HG03439 (cell line): ENCODE measurements around the gene DIP2C.
"Not testable (repeated sequence)": the region's sequence is repeated elsewhere in the genome, so short reads cannot be mapped to it uniquely, and the experiment has no call there.

ENCODE experiments used
- ATAC-seq: cut with Tn5 transposase; IDR thresholded peaks from one replicate; pipeline ENCODE4 v1.9.1; 2021; ENCODE audit warnings: mild to moderate bottlenecking, moderate library complexity; ENCODE audit not compliant: unreplicated experiment

DIP2C gene

GRCh38 chr10:615583-616152 lies 73.8 kb downstream of the DIP2C start:
- ATAC-seq, result no peak

DNA sequence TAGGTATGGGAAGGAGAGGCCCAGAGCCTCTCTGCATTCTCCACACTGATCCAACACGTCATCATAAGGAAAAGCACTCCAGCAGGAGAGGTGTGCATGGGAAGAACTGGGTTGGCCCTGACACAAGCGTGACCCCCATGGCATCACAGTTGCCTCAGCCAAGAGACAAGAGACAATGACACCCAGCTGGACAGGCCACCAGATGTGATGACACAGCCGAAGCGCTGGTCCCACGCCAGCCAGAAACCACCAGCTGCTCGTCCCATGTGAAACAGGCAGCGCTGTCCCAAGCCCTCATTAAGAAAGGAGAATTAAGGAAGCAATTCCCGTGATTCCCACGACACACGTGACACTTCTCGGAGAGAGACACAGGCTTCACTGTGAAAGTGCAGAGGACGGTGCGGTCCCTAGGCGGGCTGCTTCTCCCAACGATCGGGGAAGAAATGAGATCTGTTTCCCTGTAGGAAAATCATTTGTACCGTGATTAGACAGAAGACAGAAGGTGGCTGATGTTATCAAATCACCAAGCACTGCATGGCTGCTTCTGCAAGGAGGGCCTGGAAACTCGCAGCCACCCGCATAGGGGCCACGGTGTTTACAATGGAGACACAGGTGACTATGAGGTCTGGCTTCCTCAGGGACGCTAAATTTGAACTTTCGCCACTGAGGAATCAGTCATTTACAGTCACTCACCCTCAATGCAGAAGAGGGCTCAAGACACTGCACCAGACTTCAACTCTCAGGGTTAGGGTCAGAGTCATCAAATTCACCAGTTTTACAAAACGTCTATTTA lies 74.5 kb downstream of the DIP2C start:
- no peak for ATAC-seq

- ATAC-seq, result no peak
Measured at GRCh38 chr10:614139-614711, 75.2 kb downstream of the DIP2C start.

GRCh38 chr10:613271-614138 lies 76.0 kb downstream of the DIP2C start:
- ATAC-seq, result no peak

- no peak for ATAC-seq
Measured at GRCh38 chr10:612696-613095, 76.8 kb downstream of the DIP2C start.

- not testable (repeated sequence) for ATAC-seq
Measured at GRCh38 chr10:610642-611305, 78.7 kb downstream of the DIP2C start.

DNA sequence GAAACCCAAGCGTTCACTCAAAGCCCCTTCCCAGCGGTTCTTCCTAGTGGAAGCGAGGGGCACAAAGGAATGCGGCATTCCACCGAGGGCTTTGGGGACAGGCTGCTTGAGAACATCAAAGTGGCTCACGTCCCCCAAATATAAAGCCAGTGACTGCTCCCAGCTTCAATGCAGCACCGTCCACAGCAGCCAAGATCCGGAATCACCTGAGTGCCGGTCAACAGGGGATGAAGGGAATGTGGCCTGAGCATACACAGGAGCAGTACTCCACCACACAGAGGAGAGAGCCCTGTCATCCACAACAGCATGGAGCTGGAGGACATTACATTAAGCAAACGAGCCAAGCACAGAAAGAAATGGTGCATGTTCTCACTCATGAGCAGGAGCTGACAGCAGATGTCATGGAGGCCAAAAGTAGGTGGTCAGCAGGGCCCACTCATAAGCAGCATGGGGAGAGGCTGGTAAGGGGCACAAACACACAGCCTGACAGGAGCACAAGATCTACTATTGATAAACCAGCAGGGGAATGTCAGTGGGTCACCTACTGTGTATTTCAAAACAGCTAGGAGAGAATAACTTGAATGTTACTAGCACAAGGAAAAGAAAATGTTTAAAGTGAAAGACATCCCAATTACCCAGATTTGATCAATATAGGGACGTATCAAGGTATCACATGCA lies 79.5 kb downstream of the DIP2C start:
- ATAC-seq, result no peak

DNA sequence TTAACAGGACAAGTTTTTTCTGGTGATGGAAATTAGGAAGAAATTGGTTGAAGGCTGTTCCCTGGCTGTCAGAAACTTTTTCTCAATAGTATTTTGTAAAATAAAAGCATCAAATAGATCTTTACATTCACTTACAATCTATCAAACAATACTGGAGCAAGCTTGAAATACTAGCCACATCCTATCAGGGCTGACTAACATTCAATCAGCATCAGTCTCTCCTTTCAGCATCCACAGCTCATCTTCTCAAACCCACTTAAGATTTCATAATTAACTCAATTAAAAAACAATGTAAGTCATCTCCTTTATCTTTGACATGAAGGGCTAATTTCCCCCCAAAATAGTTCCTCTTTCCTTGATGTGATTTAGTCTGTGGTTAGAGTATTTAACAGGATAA lies 80.2 kb downstream of the DIP2C start:
- no peak for ATAC-seq

GRCh38 chr10:608331-609261 lies 80.9 kb downstream of the DIP2C start:
- no peak for ATAC-seq

DNA sequence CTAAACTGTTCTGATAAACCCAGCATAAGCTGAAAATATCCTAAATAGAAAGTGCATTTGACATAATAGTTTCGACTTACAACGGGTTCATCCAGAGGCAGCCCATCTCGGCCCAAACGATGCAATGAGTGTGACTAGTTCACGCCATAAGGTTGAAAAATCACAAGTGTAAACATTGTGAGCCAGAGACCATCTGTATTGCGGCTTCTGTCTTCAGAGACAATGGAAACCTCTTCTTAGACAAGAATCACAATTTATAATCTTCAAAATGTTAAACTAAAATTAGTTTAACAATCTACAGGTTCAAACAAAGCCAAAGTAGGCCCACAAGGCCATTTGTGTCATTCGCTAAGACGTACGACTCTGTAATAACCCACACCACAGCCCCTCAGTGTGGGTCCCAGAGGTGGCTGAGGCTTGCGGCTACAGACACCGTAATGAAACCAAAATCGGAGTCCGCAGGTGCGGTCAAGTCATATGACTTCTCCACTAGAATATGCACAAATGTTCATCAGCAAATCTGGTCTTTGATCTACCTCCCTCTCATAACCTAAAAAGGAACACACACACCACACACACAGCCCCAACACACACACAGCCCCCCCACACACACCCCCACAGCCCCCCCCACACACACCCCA lies 81.8 kb downstream of the DIP2C start:
- no peak for ATAC-seq

- ATAC-seq, result no peak
Measured at GRCh38 chr10:606762-607544, 82.5 kb downstream of the DIP2C start.

- no peak for ATAC-seq
Measured at GRCh38 chr10:605632-606325, 83.7 kb downstream of the DIP2C start.

DNA sequence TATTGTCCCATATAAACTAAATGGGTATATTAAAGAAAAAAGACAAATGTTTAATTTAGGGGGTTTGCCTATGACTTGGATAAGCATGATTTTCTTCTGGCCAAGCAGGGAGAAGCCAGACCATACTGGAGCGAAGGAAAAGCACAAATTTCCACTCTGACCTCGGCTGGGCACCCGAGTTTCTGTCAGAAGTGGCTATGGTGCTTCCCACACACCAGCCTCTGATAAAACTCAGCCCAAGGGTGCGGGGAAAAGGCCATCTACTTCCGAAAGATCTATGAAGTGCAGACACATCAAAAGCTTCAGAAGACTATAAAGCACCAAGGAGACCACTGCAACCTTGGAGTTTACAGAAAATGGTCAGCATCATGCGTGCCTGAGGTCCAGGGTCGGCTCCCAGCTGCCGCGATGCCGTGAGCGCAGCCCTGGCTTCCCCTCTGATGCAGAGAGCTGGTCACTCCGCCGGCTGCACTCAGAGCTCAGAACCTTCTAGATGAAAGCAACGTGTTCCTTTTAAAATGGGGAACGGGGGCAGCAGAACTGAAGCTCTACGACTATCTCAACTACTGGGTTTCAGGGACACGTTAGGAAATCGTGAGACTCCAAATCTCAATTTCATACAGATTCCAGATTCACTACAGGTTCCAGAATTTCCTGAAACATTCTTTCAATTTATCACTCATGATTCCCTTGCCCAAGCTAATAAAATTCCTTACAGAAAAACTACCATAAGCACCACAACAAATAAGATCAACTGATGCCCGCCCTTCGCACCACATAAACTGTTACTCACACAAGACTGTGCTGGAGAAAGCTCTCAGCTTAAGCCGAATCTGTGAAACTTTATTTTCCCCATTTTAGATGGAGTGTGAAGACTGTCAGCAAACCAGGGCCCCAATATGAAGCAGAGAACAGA lies 84.5 kb downstream of the DIP2C start:
- ATAC-seq, result no peak

DNA sequence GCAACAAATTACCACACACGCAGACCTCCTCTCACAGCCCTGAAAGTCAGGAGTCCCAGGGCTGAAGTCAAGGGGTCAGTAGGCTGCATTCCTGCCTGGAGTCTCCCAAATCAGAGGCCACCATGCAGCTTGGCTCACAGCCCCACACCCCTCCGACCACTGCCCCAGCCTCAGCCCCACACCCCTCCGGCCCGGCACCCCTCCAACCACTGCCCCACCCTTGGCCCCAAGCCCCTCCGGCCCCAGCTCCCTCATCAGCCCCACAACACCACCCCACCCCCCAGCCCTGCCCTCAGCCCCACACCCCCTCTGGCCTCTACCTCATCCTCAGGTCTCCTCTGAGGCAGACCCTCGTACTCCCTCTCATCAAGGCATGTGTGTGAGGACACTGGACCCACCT lies 85.7 kb downstream of the DIP2C start:
- no peak for ATAC-seq

- no peak for ATAC-seq
Measured at GRCh38 chr10:602391-603005, 87.0 kb downstream of the DIP2C start.

- no peak for ATAC-seq
Measured at GRCh38 chr10:601660-601963, 87.9 kb downstream of the DIP2C start.
